HL-60 (cell line): ENCODE measurements around the gene AGPAT1.

Experiments used
- CTCF ChIP-seq: IDR thresholded peaks from one replicate; pipeline ENCODE4 v1.5.1; 2011; ENCODE audit warnings: low read length, control low read depth, inconsistent platforms; ENCODE audit not compliant: insufficient read depth
- POLR2AphosphoS5 ChIP-seq: IDR thresholded peaks from 2 replicates; pipeline ENCODE4 v1.6.1; 2012; ENCODE audit warnings: low read depth
- SPI1 ChIP-seq: IDR thresholded peaks from 2 replicates; pipeline ENCODE4 v1.6.1; 2012; ENCODE audit warnings: low read depth, mild to moderate bottlenecking, borderline replicate concordance

- TF ChIP-seq POLR2AphosphoS5 = no peak
- no peak for TF ChIP-seq CTCF
- no peak for TF ChIP-seq SPI1
These were observed 4.0 kb upstream of the AGPAT1 start for GRCh38 chr6:32179766-32180405.
